Activated gamma-delta T cell (primary cell): Measurements from ENCODE around the gene LEMD1.

ENCODE experiments used
- DNase-seq: peaks from one replicate; lab custom pipeline; 2025; lab: John Stamatoyannopoulos, UW
- total RNA-seq, 2 donors: gene quantifications; one replicate each; lab custom pipeline; 2026; lab: John Stamatoyannopoulos, UW

The LEMD1 gene, protein sequence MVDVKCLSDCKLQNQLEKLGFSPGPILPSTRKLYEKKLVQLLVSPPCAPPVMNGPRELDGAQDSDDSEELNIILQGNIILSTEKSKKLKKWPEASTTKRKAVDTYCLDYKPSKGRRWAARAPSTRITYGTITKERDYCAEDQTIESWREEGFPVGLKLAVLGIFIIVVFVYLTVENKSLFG
- 0 to 0.10 reads per million in 2 donors for total RNA-seq

DNA sequence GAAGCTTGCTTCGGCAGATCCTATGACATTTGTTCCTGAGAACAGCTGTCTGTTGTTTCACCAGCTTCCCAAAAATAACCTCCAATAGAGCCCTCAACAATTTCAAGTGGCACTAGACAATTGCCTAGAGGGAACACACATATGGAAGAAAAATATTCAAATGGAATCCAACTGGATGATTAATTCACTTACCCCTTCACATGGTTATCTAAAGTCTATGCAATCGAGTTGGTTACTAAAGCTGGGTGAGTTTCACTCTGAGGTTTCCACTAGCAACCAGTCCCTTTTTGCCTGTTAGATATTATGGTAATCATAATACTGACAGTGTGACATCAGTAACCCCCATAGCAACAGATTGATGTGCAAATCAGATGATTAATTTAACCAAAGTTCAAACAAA lies at the start of gene LEMD1:
TSS of gene LEMD1 (minus strand) at position 259 of the 400 bp plus-strand sequence. CDS start 1,520 bp downstream, outside the sequence.
- no peak for DNase-seq

DNA sequence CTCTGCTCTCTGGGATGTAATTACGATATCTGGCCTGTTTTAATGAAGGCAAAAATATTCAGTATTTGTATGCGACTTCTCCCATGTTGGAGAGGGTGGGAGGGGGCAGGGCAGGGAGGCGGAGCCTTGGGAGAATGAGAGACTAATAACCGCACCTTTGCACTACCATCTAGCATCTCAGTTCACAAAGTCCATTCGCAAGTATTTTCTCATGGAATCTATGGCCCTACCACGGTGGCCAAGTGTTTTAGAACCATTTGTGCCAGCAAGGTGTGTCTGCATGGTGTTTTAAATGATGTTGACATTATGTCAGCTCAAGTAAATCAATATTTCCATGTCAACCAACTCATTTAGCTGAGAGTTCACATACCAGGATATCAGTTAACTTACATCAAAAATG lies 48.3 kb upstream of the LEMD1 start:
- DNase-seq = no peak

DNA sequence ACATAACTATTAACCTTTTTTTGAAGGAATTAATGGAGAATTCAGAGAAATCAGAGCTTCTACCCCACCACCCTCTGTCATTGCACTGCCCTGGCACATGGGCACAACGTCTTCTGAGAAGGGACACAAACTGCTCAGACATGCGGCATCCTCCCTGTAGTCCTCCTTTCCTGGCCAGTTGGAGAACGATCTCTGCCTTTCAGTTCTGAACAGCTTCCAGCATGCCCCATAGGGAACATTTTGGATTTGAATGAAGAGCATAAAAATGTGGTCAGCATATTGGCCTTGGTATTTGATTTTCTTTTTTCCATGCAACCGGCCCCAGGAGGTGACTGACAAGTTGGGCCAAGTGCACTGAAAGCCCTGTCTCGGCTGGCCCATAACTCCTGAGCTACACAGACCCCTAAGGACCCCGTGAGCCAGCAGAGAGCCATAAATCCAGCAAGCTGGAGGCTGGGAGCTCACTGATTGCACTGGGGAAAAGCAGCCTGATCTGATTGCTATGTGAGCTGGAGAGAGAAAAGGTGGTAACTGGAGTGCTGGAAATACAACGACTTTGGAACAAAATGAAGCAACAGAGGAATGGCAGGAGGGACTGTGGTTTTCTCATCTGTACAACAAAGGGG lies 44.9 kb upstream of the LEMD1 start:
- no peak for DNase-seq

DNA sequence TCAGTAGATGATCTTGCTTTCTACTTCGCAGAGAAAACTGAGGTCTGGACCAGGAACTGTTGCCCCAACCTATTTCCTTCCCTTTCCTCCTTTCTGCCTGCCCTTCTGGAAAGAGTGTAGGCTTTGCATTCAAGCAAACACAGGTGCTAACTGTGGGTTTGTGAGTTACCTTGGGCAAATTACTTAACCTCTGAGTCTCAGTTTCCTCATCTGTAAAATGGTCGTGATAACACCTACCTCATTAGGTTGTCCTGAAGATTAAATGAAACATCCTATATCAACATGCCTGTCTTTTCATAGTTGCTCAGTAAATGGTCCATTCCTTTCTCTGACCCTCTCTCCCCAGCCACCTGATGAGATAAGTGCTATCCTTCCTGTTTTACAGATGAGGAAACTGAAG lies 43.5 kb upstream of the LEMD1 start:
- DNase-seq = no peak

DNA sequence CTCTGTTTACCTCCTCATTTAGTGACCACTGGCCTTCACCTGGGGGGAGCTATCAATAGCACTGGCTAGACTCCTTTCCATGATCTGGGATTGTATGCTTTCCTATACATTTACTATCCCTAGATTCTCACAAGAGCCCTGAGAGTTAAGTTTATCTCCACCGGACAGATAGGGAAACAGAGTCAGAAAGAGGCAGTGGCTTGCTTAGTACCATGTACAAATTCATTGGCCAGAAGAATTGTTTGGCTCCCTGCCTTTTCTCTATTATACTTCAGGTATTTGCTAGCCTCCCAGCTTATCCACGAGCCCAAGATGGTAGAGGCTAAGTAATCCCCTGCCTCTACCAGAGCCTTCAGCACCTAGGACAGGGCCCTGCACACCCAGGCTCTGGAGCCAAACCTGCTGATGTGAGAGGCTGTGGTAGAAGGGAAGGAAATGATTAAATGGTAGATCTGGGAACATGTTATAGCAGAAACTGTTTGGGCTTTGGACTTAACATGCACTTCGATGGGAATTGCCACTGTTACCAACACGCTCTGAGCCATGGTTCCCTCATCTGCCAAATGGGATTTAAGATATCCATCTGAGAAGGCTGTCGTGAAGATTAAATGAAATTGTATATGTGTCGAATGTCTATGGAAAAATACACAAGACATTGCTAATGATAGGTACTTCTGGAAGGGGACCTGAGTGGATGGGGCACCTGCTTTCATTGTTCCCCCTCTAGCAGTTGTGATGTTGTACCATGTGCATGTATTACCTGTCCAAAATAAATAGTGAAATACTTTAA lies 37.1 kb upstream of the LEMD1 start:
- DNase-seq = no peak

DNA sequence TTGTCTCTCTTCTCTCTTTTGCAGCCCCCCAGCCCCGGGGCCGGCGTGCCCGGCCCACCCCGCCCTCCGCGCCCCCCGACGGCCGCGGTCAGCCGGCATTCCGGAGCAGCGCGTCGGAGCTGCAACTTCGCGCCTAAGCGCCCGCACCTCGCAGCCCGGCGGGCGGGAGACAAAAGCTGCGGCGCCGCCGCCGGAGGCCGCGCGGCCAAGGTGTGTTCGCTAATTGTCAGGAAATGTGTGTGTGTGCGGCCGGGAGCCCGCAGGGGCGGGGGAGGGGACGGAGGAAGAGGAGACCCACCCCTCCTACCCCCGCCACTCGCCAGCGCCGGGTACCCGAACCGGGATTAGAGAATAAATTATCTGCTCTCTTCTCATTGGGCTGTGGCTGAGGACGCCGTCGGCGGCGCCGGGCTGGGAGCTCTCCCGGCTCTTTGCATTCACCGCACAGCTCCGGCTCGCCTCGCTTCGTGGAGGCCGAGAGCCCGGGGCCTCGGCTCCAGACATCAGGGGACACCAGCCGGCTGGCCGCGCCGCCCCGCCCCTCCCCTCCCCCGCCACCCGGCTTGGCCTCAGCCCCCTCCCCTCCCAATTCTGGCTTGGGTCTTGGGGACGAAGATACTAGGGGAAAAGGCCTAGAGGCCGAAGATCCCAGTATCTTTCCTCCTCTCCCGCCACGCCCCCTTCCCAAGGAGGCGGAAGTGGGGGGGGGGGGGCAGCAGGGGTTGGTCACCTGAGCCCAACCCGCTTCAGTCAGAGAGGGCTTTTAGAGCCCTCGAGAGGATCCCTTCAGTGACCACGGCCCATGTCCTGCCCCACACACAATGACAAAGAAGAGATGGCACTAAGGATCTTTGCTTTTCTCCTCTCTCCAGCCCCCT lies 35.3 kb upstream of the LEMD1 start:
- no peak for DNase-seq

DNA sequence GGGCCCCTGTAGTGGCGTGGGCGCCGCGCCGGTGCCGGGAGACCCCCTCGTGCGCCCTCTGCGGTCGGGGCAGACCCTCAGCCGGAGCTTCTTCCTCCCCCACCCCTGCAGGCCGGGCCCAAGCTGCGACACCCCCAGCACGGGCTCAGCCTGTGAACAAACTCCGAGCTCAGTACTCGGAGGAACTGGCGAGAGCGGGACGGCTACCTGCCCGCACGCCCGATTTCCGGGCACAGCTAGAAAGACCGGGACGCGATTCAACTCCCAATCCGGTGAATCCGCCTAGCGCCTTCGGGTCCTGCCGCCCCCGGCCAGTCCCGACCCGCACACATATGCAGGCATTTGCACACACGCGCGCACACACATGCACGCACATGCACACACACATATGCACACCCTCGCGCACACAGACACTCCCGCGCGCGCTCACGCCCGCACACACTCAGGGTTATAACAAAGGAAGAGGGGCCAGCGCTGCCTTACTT lies 34.6 kb upstream of the LEMD1 start:
- no peak for DNase-seq

DNA sequence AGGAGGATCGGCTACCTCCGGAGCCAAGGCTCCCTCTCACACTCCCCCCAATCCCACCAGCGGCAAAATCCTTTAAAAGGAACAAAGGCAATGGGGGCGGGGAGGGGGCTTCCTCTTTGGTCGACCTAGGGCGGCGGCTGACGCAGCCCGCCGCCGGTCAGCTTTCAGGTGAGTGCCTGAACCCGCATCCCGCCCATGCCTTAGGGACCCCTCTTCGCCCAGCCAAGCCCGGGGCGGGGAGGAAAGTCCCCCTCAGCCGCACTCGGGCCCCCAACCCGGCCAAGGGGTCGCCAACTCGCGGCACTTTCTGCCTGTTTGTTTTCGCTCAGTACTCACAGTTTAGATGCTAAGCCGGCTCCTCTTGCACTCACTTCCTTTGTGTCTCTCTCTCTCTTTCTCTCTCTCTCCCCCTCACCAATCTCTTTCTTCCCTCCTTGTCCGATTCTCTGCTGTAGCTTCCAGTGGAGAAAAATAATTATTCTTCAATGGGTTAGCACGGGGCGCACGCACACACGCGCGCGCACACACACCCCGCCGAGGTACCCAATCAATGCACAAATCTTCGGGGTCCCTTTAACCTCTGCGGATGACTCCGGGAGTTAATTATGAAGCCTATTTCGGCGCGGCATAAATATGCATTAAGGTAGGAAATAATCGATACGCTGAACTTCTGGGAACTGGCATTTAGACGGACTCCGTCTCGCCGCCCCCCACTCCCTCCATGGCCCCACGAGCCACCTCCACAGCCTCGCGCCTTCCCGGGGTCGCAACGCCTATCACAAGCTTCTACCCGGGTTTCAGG lies 33.9 kb upstream of the LEMD1 start, which contains the start of gene BLACAT1:
TSS of gene BLACAT1 (minus strand) at position 465 of the 802 bp plus-strand sequence.
- no peak for DNase-seq

DNA sequence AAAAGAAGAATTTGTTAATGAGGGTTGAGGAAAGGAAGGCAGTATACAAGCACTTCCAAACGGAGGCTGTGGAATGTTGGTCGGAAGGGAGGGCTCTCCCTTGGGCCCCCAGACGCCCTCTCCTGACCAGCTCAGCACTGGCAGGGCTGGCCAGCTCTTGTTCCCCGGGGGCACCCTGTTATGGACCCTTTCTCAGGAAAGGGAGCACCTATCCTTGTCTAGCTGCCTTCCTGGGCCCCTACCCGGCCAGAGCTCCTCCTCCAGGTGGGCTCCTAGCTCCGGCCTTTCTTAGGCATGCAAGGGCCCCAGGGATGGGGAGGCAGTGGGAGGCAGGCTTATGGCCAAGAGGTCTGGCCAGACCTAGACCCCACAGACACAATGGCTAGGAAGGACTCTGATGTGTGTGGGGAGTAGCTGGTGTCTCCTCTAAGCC lies 33.1 kb upstream of the LEMD1 start:
- DNase-seq = no peak

DNA sequence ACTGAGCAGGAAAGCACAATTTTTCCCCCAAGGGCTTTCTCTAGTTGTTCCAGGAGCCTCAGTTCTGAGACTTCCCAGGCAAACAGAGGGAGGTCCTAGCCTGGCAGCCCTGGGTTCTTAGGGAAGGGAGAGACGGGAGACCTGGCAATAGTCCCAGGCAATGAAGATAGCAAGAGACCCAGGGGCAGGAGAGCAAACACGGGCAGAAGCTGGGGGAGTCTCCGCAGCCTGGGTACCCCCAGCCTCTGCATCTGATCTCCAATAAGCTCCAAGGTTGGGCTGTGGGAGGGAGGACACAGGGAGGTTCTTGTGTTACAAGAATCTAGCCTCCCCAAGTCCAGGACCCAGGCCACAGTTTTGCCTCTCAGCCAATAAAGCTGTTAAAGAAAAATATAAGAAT lies 31.6 kb upstream of the LEMD1 start:
- DNase-seq = no peak

DNA sequence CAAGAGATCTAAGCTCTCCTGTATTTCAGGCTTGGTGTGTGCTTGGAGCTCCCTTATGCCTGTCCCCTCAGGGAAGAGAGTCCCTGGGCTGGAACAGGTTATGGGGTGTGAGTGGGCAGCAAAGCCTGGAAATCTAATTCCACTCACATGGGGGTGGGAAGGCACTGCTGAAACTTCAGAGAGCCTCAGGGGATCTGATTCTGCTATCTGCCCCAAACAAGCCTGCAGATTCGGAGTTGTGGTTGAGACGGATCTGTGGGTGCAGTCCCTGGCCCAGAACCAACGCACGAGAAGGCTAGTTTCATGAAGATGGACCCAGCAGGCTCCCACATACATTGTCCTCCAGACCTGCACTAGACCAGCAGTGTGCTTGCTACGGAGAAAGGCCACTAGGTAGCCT lies 31.1 kb upstream of the LEMD1 start:
- DNase-seq = no peak

DNA sequence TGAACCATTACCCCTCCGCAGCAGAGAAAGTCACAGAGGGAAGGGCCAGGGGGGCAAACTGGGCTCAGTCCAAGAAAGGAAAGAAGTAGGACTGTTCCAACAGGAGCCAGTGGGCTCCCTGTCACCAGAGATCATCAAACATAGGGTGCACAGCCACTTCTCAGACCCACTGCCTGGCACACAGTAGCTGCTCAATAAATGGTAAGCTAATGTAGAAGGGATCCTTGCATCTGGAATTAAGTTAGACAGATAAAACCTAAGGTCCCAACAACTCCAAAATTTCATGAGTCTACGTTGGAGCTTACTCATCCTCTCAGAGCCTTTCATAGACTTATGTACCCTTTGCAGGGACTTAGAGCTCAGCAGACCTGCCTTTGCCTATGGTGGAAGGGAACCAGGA lies 30.5 kb upstream of the LEMD1 start:
- DNase-seq = no peak

DNA sequence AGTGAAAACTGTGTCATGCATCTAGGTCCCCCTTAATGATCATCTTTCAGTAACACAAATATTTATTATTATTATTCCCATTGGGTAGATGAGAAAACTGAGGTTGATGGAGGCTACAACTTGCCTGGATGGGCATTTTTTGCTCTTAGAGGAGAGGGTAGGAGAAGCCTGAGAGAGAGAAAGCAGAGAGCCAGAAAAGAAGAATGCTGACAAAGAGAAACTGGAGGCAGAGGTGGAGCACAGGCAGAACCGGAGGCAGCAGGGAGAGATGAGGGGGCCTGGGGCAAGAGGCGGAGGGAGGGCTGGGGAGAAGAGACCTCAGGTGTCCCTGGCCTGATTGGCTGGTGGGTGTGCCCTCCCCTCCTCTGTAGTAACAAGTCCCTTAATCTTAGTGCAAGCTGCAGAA lies 29.9 kb upstream of the LEMD1 start:
- DNase-seq = no peak

DNA sequence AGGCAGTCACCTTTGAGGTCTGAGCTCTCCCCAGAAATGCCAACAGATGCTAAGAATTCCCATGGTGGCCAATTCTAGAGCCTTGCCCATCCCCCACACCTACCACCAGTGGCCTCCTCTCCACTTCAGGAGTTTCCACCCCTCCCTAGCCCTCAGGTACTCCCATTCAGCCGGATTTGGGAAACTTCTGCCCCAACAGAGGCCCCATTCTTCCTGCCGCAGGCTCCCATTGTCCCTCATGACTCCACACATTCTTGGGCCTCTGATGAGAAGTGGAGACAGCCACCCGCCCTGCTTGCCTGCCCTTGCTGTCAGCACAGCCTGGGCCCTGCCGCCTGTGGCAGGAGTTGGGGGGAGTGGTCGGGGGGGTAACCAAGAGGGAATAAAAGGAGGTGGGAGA lies 29.3 kb upstream of the LEMD1 start:
- DNase-seq = no peak

DNA sequence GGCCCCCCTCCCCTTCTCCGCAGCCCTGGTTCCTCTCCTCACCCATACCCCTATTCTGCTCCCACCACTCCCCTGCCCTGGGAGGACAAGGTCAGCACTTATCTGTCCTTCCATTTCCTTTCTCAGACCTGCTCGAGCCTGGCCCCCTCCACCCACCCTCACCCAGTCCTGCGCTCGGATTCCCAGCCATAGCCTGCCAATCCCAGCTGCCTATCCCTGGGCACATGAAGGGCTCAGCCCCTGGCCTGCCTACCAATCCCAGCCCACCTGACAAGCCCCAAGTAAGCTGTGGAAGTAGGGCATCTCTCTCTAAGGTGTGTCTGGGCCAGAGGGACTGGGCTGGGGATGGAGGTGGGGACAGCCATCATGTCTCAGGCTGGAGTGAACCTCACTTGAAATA lies 28.6 kb upstream of the LEMD1 start:
- DNase-seq = no peak

DNA sequence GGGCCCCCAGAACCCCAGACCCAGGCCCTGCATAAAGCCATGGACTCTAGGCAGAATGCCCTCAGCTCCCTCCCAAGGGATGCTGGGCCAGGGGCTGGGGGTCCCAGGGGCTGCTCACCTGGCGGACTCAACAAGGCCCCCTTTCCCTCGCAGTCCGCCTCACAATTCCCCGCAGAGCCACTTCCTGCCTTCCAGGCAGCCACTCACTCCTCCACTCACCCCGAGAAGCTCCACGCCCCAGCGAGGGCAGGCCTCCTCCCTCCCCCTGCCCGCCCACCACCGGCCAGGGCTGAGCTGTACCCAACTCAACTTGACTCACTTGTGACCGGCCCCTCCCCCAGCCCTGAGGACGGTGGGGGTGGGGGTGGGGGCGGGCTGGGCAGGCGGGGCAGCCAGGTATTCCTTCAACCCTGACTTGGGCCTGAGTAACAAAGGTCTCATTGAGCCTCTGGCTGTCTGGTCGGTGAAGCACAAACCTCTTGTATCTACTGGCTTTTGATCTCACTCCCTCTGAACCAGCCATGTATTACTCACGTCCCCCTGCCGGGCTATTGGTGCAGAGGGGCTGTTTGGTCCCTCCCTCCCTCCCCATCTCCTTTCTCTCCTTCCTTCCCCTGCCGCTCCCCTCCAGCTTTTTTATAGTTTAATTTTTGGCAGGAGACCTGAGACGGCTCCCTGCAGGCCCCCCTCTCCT lies 28.0 kb upstream of the LEMD1 start:
- no peak for DNase-seq

DNA sequence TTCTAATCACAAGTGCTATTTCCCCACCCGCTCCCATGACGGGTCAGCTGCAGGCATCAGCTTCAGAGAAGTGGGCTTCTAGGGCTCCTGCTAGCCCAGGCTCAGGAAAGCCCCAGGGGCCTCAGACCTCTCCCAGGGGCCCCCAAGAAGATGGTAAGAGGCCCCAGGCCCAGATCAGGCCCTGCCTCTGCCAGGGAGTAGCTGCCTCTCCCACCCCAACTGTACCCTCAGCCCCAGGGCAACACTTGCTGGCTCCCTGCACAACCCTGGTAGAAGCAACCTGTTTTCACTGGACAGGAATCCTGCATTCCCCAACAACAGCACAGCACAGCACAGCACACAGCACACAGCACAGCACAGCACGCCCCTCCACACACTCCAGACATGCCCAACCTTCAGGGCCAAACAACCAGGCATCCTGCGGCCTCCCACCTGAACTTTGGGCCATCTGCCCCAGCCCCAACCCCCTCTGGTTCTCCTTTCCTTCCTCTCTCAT lies 27.4 kb upstream of the LEMD1 start:
- no peak for DNase-seq

DNA sequence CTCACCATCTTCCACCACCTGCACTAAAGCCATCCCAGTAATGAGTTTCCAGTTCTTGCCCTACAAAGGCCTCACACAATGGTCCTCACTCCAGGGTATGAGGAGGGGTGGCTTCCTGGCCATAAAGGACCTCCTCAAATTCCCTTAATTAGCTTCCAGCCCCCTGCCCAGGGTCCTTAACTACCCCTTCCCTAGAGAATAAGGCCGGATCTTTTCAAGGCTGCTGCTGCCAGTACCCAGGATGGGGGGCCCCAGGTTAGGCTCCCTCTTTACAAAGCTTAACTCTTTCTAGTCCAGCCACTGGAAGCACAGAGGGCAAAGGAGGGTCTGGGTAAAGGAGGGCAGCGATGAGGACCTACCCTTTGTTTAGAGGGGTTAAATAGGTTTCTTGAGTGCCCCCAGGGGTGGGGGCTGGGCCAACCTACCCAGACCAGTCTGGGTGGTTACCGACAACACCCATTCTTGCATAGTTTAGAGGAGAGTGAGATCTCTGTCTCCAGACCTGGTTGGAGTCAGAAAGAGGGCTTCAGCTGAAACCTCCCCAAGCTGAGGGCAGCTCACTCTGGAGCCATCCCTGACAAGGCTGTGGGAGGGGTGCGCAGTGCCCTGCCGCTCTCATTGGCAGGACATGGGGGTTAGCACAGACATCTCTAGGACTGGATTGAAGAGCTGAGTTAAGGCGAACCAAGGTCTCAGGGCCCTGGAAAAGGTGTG lies 26.8 kb upstream of the LEMD1 start:
- DNase-seq = no peak
